K562 (cell line): ENCODE data around the gene PCID2.

Experiments
- CTCF ChIP-seq, 3 experiments: IDR thresholded peaks in 2 of 3; conservative IDR thresholded peaks in 1 of 3; 2 replicates each; pipeline ENCODE4 v1.5.1; 2011 to 2012; ENCODE audit warnings: low read length in 3 of 3, mild to moderate bottlenecking in 3 of 3, control low read depth in 2 of 3, improper control_type of control experiment in 1 of 3, inconsistent platforms in 1 of 3, low read depth in 1 of 3, mixed read lengths in 1 of 3, moderate library complexity in 1 of 3; ENCODE audit not compliant: insufficient read depth in 2 of 3
- HEY1 ChIP-seq: fragments of 250-450 bp; sonication (Bioruptor Pico); IDR thresholded peaks from 2 replicates; pipeline ENCODE4 v1.5.0; 2020; ENCODE audit warnings: mild to moderate bottlenecking, moderate library complexity, borderline replicate concordance
- POLR2AphosphoS5 ChIP-seq: IDR thresholded peaks from 2 replicates; pipeline ENCODE4 v1.6.1; 2011; ENCODE audit warnings: mild to moderate bottlenecking, low read depth, low read length, moderate library complexity; ENCODE audit not compliant: control insufficient read depth, insufficient read depth
- RCOR1 ChIP-seq, 2 experiments: IDR thresholded peaks; 2 replicates each; pipeline ENCODE4 v1.6.1; 2012; ENCODE audit warnings: low read depth in 2 of 2, low read length in 2 of 2, borderline replicate concordance in 1 of 2, improper control_type of control experiment in 1 of 2
- ZBTB49 ChIP-seq: sonication (generic); formaldehyde crosslinking; IDR thresholded peaks from 2 replicates; pipeline ENCODE4 v1.8.0; 2022; ENCODE audit warnings: missing genetic modification reagents, mild to moderate bottlenecking, borderline replicate concordance
- TF ChIP-seq, protein P1 (sequence below): sonication (generic); formaldehyde crosslinking; IDR thresholded peaks from 2 replicates; pipeline ENCODE4 v1.8.0; 2022; ENCODE audit warnings: mild to moderate bottlenecking, missing genetic modification reagents, borderline replicate concordance

- TF ChIP-seq ZBTB49 (CRISPR knock-in tag) (no peak), RCOR1 (IDR thresholded peaks at IDR 0.05; ENCODE audit: borderline replicate concordance in 1 of 2, low read depth in 2 of 2, low read length in 2 of 2) (no peak), CTCF (IDR thresholded peaks at IDR 0.05 in 2 of 3, conservative IDR thresholded peaks at IDR 0.05 in 1 of 3; ENCODE audit: insufficient read depth in 2 of 3, low read depth in 1 of 3, low read length in 3 of 3) (no peak), HEY1 (CRISPR knock-in tag) (no peak), POLR2AphosphoS5 (no peak)
- TF ChIP-seq, protein P1, sequence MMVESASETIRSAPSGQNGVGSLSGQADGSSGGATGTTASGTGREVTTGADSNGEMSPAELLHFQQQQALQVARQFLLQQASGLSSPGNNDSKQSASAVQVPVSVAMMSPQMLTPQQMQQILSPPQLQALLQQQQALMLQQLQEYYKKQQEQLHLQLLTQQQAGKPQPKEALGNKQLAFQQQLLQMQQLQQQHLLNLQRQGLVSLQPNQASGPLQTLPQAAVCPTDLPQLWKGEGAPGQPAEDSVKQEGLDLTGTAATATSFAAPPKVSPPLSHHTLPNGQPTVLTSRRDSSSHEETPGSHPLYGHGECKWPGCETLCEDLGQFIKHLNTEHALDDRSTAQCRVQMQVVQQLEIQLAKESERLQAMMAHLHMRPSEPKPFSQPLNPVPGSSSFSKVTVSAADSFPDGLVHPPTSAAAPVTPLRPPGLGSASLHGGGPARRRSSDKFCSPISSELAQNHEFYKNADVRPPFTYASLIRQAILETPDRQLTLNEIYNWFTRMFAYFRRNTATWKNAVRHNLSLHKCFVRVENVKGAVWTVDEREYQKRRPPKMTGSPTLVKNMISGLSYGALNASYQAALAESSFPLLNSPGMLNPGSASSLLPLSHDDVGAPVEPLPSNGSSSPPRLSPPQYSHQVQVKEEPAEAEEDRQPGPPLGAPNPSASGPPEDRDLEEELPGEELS (CRISPR knock-in tag): no peak
Measured at GRCh38 chr13:113229791-113230190, 21.3 kb upstream of the PCID2 start.
